Measurements from ENCODE around the gene DUXB. TPM values are rescaled to one million over a fixed set of nuclear protein-coding genes. Genes with fewer than 3 reads are reported as not detected.

DUXB gene
- total RNA-seq, 1 experiment from 2014 or later: not detected

DNA sequence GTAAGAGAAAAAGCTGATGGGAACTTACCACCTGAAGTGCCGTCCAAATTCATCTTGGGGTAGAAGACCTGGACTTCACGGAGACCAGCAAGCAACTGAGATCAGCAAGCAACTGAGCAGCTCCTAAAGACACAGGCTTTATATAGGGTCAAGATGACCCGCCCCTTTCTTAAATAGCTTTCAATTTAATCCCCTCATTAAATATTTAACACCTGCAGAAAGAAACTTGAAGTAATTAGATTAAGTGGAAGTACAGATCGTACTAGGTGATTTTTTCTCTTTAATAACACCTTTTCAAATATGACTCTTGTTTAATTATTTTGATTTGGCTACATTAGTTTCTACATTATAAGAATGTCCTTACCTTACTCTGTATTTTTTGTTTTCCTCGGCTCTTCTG is 25.1 kb upstream of the DUXB start, which contains the start of gene CPHXL:
Gene CPHXL, minus strand, starts transcription at position 101 of the 400 bp plus-strand sequence. Its CDS starts 48 bp downstream, at position 53.
- Mint-ChIP-seq H3K36me3 (ENCODE audit: insufficient read depth, unreplicated experiment) (no peaks in the 10 kb centered on the region), H3K27ac (ENCODE audit: unreplicated experiment) (no peak within 1 kb of the TSS), H3K9me3 (ENCODE audit: unreplicated experiment) (no peaks in the 10 kb centered on the region), H3K4me1 (ENCODE audit: low read depth, unreplicated experiment) (peaks cover 13% of the 10 kb centered on the region), H3K4me3 (ENCODE audit: unreplicated experiment) (no peak within 1 kb of the TSS), H3K27me3 (ENCODE audit: insufficient read depth, unreplicated experiment) (peaks cover 3% of the 10 kb centered on the region)
- Histone ChIP-seq H3K27me3 (replicated peaks; ENCODE audit: control insufficient read depth, insufficient read depth, low read length) (no peaks in the 10 kb centered on the region), H3K4me1 (peaks cover 18% of the 10 kb centered on the region), H3K9me3 (no peaks in the 10 kb centered on the region), H3K4me3 (ENCODE audit: low read depth, low read length) (no peak within 1 kb of the TSS), H3K36me3 (ENCODE audit: control insufficient read depth, insufficient read depth, low read length) (no peaks in the 10 kb centered on the region)
- DNase-seq: no peak
- intact Hi-C loops (cut with micrococcal nuclease; ENCODE audit: unreplicated experiment): no loop called here
- no TSS peak for BruUV-seq (replicated peaks)
- TF ChIP-seq CTCF (IDR thresholded peaks at IDR 0.05; ENCODE audit: insufficient read depth in 1 of 2, low read depth in 1 of 2, low read length in 1 of 2, severe bottlenecking in 1 of 2, unreplicated experiment in 1 of 2): no peak
- CTCF ChIA-PET: no interaction called here
- POLR2A ChIA-PET: no interaction called here

DNA sequence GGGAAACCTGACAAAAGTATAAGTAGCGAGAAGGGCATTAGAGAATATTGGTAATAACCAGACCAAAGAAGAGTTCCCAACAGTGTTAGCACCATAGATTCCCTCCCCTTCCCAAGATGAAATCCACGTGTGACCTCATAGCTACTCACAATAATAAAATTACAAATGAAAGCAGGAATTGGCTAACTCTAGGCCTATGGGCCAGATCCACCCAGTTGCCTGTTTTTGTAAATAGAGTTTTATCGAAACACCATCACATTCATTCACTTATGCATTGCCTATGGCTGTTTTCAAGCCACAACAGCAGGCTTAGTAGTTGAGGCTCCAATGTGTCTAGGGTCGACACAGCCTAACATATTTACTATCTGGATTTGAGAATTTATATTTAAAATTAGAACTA is 17.2 kb upstream of the DUXB start:
- ChIA-PET POLR2A (no interaction called here), CTCF (no interaction called here)
- H3K4me1 ChIP-seq: no peaks in the 10 kb centered on the region
- no TSS peak for BruUV-seq (replicated peaks)
- H3K36me3 ChIP-seq (ENCODE audit: control insufficient read depth, insufficient read depth, low read length): no peaks in the 10 kb centered on the region
- no peak for DNase-seq
- H3K9me3 ChIP-seq: no peaks in the 10 kb centered on the region
- Mint-ChIP-seq H3K36me3 (ENCODE audit: insufficient read depth, unreplicated experiment) (no peaks in the 10 kb centered on the region), H3K27ac (ENCODE audit: unreplicated experiment) (no peak overlapping the region), H3K9me3 (ENCODE audit: unreplicated experiment) (no peaks in the 10 kb centered on the region), H3K27me3 (ENCODE audit: insufficient read depth, unreplicated experiment) (peaks cover 15% of the 10 kb centered on the region), H3K4me3 (ENCODE audit: unreplicated experiment) (no peak overlapping the region), H3K4me1 (ENCODE audit: low read depth, unreplicated experiment) (no peaks in the 10 kb centered on the region)
- H3K27me3 ChIP-seq (replicated peaks; ENCODE audit: control insufficient read depth, insufficient read depth, low read length): no peaks in the 10 kb centered on the region; the same call in 1 of the 2 replicates
- intact Hi-C loops (cut with micrococcal nuclease; ENCODE audit: unreplicated experiment): no loop called here
- TF ChIP-seq CTCF (IDR thresholded peaks at IDR 0.05; ENCODE audit: insufficient read depth in 1 of 2, low read depth in 1 of 2, low read length in 1 of 2, severe bottlenecking in 1 of 2, unreplicated experiment in 1 of 2): no peak
- H3K4me3 ChIP-seq (ENCODE audit: low read depth, low read length): no peak overlapping the region

GRCh38 chr16:75714661-75715060 is 13.4 kb upstream of the DUXB start:
- Mint-ChIP-seq H3K27me3 (ENCODE audit: insufficient read depth, unreplicated experiment) (peaks cover 15% of the 10 kb centered on the region), H3K4me3 (ENCODE audit: unreplicated experiment) (no peak overlapping the region), H3K36me3 (ENCODE audit: insufficient read depth, unreplicated experiment) (no peaks in the 10 kb centered on the region), H3K9me3 (ENCODE audit: unreplicated experiment) (no peaks in the 10 kb centered on the region), H3K4me1 (ENCODE audit: low read depth, unreplicated experiment) (no peaks in the 10 kb centered on the region), H3K27ac (ENCODE audit: unreplicated experiment) (no peak overlapping the region)
- ChIA-PET CTCF (interaction anchor here (0.8 kb wide), 1 partner anchor 22 kb away, joined by 3 read pairs; no protein-coding TSS in a partner anchor), POLR2A (no interaction called here)
- no TSS peak for BruUV-seq (replicated peaks)
- H3K36me3 ChIP-seq (ENCODE audit: control insufficient read depth, insufficient read depth, low read length): no peaks in the 10 kb centered on the region
- H3K4me3 ChIP-seq (ENCODE audit: low read depth, low read length): no peak overlapping the region
- H3K27me3 ChIP-seq (replicated peaks; ENCODE audit: control insufficient read depth, insufficient read depth, low read length): no peaks in the 10 kb centered on the region; the same call in 1 of the 2 replicates
- no peaks in the 10 kb centered on the region for H3K9me3 ChIP-seq
- TF ChIP-seq CTCF (IDR thresholded peaks at IDR 0.05; ENCODE audit: insufficient read depth in 1 of 2, low read depth in 1 of 2, low read length in 1 of 2, severe bottlenecking in 1 of 2, unreplicated experiment in 1 of 2): no peak
- intact Hi-C loops (cut with micrococcal nuclease; ENCODE audit: unreplicated experiment): no loop called here
- H3K4me1 ChIP-seq: no peaks in the 10 kb centered on the region
- no peak for DNase-seq
